NCI-H1436 treated with DMSO at 0.1 percent for 48 hours (cell line): ENCODE measurements around the gene PRRG4.
"Not testable (repeated sequence)": the region's sequence is repeated elsewhere in the genome, so short reads cannot be mapped to it uniquely, and the experiment has no call there.

Experiments
- DNase-seq: peaks from one replicate; lab custom pipeline; 2025; lab: John Stamatoyannopoulos, UW

PRRG4 gene

DNA sequence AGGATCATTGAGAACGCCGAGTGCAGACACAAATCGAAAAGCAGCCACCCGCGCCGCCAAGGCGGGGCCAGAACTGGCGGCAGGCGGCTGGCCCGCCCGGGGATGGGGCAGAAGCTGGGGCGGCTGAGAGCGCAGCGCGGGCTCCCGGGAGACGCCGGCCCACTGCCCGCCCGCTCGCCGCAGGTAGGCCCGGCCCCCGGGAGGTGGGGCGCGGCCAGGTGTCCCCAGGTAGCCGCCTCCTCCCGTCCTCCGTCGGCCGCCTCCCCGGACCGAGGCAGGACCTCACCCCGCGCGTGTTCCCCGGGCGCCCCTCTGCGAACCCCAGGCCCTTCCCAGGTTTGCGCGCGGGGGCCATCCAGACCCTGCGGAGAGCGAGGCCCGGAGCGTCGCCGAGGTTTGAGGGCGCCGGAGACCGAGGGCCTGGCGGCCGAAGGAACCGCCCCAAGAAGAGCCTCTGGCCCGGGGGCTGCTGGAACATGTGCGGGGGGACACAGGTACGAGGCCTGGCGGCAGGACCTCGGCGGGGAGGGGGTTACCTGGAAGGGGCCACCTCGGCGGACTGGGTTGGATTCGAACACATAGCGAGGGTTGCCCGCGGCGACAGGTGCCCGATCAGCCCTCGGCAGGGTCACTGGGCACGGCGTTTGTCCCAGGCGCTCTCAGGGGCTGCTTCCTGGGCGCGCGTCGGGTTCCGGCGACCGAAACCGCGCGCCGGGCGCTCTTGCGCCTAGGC is at the start of gene PRRG4:
Gene PRRG4, plus strand, starts transcription at position 248 of the 733 bp plus-strand sequence. CDS start 603 bp downstream, outside the sequence.
- no peak for DNase-seq

DNA sequence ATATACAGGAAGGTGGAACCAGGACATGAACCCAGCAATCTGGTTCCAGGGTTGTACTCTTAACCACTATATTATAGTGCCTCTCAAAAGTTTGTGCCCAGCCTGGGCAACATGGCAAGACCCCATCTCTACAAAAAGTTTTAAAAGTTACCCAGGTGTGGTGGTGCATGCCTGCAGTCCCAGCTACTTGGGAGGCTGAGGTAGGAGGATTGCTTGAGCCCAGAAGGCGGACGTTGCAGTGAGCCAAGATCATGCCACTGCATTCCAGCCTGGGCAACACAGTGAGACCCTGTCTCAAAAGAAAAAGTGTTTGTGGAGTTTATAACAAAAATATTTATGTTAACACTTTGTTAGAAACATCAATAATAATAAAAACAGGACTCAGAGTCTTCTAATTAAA is 48.9 kb upstream of the PRRG4 start:
- DNase-seq, result not testable (repeated sequence)

DNA sequence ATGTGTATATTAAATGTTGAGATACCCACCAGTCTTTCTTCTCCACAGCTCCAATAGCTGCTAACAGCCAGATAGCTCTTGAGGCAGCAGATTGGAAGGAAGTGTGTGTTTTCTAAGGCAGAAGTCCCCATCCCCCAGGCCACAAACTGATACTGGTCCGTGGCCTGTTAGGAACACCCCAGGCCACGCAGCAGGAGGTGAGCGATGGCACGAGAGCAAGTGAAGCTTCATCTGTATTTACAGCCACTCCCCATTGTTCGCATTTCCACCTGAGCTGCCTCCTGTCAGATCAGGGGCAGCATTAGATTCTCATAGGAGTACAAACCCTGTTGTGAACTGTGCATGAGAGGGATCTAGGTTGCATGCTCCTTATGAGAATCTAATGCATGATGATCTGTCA is 48.0 kb upstream of the PRRG4 start:
- DNase-seq, result no peak

DNA sequence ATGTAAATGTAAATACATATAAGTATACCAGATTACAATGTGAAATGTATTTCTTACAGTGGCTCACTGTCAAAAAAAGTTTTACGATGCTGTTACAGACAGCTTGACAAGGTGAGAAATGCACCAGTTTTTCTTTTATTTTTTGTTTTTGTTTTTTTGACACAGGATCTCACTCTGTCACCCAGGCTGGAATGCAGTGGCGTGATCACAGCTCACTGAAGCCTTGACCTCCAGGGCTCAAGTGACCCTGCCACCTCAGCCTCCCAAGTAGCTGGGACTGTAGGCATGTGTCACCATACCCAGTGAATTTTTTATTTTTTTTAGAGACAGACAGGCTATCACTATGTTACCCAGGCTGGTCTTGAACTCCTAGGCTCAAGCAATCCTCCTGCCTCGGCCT is 44.5 kb upstream of the PRRG4 start:
- DNase-seq, result no peak

DNA sequence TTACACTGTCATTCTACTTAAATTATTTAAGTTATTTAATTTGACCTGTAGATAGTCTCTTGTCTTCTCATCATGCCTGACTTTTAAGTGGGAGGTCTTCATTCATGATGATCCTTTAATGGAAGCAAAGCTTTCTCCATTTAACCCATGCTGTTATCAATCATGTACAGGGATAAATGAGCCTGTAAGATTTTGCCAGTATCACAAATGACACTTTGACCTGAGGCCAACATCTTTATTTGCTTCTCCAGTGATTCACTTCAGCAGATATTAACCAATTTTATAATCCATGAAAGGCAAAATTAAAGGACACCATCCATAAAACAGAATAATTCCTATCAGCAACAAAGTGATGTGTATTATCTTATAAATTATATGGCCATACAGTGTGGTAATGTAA is 42.9 kb upstream of the PRRG4 start:
- DNase-seq, result no peak

DNA sequence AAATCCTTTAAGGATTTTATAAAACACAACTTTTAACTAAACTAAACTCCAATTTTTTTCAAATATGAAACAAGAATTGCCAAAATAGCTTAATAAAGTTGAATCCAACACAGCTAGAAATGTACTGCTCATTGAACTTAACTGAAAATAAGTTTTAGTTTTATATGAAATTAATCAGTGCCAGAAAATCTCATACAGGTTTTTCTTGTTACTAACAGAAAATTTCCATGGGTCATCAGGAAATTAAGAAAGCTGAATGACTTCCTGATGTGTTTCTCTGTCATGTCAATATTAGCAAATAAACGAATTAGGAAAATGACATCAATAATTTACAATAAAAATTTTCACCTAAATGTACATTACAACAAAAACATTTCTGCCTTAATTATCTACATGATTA is 38.8 kb upstream of the PRRG4 start:
- DNase-seq, result no peak

DNA sequence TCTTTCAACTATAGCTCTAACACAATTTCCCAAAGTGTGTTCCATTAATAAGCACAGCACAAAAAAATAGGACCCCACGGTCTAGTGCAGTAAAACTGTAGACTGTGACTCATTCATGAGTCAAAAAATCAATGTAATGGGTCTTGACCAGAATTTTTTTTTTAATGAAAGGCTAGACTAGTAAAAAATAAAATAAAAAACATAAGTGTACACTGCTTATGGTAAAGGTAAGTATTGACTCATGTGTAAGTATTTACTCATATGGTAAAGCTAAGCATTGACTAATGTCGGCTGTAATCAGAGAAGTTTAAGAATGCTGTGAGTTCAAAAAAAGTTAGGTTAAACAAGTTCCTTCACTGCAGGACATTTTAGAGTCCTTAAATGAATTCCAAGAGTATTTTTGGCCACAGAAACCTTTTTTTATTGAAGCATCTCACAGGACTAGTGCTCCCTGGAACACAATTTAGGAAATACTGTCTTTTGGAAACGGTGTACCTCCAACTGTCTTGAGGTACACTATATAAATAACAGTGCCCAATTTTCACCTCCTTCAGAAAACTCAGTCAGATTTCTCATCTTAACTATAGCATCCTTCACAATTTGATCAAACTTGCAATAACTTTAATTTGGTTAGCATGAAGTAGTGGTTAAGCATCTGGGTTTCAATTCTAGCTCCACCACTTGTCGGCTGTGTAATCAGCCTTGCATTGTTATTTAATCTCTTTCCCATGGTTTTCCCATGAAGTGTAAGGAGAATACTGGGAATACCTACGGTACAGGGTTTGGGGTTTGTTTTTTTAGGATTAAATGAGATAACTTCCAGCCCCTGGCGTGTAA is 37.4 kb upstream of the PRRG4 start:
- DNase-seq, result no peak

DNA sequence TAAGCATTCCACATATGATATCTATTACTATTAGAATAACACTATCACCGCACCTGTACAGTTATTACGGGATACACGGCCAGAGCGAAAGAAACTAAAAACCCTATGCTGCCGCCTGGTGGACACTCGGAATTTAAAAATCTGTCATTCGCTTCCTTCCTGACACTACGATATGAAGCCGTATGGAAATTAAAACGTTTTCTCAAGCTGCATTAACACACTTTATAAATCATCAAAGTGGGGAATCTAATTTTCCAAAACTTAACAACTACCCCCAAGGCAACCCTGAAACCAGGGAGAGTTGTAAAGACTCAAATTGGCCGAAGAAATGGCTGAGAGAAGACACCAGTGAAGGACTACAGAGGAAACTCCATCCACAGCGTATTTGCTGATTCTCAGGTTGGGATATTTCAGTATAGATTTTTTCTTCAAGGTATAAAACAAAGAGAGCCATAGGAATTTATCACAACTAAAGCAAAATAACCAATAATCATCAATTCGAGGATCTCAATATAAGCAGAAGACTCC is 36.7 kb upstream of the PRRG4 start:
- no peak for DNase-seq

DNA sequence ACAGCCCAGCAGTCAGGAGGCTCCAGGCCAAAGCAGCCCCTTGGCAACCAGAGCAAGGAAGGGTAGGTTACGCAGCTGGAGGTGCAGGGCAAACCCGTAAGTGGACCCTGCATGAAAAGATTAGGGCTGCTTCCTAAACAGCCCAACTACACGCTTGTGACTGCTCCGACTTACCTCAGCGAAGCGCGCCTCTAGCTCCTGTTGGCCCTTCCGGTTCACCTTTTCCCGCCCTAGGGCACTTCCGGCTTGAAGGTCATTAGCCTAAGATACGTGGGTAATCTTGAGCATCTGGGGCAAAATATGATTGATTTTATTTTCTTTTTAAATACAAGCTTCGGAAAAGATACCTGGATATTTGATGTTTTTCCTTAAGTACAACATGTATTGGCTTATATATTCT is 35.3 kb upstream of the PRRG4 start, which contains the start of gene CCDC73:
Gene CCDC73, minus strand, starts transcription at position 224 of the 400 bp plus-strand sequence. CDS start 34,419 bp downstream, outside the sequence.
- no peak for DNase-seq

DNA sequence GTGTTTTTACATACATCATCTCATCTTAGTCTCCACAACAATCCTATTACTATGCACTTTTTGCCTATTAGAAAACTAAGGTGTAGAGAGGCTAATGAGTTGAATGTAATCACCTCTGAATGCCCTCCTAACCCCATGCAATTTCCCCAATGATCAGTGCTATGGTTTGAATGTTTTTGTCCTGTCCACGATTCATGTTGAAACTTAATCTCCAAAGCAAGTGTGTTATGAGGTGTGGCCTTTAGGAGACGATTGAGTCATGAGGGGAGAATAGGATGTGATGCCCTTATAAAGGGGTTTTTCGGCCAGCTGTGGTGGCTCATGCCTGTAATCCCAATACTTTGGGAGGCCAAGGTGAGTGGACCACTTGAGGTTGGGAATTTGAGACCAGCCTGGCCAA is 33.3 kb upstream of the PRRG4 start:
- no peak for DNase-seq

DNA sequence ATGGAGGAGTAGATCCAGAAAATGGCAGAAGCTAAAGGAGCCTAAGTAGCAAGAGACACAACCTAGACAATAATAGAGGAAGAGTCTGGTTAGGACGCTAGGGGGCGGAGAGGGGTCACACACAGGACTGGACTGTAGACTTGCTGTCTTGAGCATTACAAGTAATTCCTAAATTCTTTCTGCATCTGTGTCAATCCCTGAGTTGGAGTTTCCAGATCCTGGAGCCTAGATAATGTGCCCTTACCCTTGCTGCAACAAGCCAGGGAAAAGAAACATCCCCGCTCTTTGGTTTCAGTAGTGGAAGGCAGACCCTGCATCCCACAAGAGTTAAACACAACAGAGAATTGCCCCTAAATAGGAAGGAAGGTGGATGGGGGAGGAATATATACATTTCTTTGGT is 20.4 kb upstream of the PRRG4 start:
- DNase-seq, result no peak

DNA sequence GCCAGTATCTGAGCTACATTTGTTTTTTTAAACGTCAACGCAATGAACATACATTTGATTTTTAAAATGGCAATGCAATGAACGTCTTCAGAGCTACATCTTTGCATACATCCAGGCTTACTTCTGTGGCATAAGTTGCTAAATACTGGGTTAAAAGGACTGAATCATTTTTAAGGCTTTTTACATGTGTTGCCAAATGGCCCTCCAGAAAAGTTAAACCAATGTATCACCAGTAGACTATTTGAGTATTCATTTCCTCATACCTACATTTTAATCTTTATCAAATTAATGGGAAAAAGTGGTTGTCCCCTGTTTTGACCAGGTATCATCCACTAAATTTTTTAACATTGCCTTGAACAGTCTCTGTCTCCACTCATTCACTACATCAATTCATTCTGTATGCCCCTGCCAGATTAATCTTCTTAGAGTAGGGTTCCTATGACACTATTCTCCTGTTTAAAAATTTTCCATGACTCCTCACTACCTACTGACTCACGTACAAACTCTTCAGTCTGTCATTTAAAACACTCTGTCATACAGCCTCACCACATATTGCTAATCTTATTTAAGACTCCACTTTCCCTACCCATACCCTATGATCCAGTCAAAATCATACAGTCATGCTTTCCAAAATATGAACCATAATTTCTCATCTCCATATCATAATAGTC is 12.4 kb upstream of the PRRG4 start:
- DNase-seq, result no peak

DNA sequence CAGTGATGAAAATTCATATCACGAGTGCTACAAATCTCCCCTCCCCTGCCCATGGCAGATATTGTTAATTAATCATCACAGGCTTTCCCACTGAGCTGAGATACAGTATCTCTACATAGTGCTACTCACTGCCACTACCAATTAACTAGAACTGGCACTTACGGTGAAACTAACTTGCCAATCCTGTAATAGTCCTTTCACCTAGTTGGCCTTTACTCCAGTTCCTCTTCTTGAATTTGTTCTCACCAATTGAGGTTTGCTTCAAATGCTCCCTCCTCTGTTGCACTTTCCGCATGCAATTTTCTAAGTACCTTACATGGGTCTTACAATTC is 11.9 kb upstream of the PRRG4 start:
- DNase-seq, result no peak

DNA sequence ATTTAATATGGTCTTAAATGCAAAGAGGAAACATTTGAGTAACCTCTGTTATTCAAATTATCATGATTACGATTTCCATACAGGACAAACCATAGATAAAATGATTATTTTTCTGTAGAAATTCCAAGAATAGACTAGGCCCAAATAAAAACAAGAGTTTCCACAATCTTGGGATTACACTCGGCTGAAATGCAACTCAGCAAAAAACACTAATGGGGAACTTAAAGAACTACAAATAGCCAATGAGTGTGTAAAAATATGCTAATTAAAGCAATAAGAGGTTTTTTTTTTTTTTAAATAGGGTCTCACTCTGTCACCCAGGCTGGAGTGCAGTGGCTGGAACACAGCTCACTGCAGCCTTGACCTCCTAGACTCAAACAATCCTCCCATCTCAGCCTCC is 10.5 kb upstream of the PRRG4 start:
- DNase-seq, result no peak

DNA sequence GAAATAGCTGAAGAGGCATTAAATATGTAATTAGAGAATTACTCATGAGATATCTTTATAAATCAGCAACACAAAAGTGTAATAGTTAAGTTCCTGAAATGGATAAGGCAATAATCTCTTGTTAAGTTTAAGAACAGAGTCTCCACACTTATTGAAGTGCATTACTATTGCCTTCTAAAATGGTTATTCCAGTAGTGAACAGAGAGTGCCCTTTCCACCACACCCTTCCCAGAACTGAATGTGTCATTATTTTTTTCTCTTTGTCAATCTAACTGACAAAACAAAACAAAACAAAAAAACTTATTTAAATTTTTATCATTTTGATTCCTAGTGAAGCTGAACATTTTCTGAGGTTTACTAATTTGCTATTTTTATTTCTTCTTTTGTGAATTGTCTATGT is 9.2 kb upstream of the PRRG4 start:
- no peak for DNase-seq

DNA sequence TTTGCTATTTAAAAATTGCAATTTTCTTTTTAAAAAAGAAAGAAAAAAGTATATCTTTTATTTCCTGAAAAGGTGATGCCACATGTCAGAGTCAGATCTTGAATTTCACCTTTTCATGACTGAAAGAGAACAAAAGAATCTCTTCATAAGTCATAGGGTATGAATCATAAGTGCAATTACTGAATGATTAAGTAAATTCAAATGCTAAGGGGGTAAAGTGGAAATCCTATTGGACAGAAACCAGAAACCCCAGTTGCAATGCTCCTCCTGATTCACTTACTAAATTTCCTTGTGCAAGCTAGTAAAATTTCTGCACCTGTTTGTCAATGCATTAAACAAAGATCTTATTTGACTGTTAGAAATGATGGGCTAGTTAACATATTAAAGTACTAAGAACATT is 8.2 kb upstream of the PRRG4 start:
- DNase-seq, result peak; percentile 26

DNA sequence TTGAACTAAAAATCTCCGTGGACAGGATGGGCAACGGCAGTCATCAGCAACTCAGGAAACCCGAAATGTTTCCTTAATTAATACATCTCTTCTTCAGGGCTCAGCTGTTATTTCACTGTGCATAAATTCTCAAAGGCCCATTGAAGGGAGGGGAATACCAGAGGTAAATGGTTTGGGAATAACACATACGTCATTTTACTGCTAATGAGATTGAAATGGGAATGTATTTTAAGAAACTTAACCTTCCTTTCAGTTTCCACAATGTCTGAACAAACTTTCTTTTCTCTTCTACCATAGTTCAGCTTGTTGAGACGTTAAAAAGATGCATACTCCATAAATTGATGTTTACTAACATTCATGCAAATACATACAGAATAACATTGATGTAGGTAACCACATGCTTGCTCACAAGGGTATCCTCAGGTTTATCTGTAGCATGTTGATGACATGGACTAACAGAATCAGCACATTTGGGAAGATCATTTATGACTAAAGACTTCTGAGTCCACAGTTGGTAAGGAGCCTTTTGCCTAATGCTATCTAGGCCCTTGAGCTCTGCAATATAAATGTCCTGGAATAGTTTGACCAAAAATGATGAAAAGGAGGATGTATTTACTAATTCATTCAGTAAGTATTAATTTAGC is 7.7 kb upstream of the PRRG4 start:
- DNase-seq, result no peak

DNA sequence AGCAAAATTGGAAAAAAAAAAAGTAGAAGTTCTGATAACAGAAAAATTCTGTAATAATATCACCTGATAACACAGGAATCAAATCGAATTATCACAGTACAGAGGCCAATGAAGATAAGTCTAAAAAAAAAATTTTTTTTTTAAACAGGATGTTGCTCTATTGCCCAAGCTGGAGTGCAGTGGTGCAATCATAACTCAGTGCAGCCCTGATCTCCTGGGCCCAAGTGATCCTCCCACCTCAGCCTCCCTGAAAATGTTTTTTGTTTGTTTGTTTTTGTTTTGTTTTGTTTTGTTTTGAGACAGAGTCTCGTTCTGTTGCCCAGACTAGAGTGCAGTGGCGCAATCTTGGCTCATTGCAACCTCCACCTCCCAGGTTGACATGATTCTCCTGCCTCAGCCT is 6.1 kb upstream of the PRRG4 start:
- DNase-seq, result not testable (repeated sequence)

DNA sequence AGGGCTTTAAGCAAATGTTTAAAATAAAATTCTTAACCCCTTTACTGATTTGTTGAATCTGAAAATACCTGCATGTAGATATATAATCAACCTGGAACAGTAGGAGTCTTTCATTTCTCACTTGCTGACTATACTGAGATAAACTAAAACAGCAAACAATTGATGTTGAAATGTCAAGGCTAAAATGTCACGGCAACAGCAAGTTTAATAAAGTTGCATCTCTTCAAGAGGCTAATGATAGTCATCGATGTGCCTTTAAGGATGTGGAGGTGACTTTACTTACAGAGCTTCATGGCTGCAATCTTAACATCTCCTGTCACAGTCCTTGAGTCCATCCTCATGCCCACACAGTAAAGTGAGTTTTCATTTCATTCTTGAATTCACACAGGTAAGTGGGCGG is 3.6 kb upstream of the PRRG4 start:
- DNase-seq, result no peak

DNA sequence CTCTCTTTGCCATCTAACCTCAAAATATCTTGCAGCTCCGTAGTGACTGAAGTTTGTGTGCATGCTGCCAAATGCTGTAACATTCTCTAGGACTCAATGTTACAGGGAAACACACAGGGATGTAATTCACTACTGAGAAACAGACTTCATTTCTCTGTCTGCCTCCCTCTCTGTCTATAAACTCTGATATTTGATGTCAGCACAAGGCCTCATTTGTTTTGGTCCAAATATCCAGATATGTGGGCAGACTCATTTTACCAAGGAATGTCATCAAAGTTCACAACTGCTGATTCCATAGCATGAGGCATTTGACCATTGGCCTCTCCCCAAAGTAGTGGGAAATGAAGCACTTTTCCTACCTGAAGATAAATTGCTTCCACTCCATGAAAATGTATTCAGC is 2.5 kb upstream of the PRRG4 start:
- DNase-seq, result no peak

DNA sequence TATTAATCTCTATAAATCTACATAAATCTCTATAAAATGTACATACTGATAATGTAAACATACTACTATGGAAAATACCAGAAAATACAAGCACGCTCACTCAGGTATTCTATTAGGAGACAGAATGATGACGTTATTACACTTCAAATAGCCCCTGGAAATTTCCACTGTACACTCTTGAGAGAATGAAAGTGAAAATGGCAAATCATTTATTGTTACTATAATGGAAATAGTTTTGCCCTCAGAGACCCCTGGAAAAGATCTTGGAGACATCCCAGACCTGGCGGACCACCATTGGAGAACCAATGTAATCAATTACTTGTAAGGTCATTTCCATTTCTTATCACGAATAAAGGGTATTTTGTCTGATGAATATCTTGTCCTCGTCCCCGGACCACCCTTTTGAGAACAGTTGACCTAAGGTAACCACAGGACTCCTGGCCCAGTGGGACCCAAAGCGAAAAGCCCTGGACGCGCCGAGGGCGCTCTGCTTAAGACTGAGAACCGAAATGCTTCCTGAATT is 509 bp upstream of the PRRG4 start:
- DNase-seq, result no peak

DNA sequence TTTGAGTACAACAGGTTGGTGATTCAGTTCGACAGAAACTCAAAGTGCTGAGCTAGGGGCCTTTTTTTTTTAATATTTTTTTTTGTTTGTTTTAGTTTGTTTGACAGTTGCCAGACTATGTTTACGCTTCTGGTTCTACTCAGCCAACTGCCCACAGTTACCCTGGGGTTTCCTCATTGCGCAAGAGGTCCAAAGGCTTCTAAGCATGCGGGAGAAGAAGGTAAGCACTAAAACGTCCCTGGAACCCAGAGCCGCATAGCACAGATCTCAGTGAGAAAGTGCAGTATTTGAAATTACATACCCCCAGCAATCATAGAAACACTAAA is 649 bp downstream of the PRRG4 start:
- no peak for DNase-seq
